DLD1 (cell line): ENCODE measurements around the gene SIX6.
"Not testable (repeated sequence)": the region's sequence is repeated elsewhere in the genome, so short reads cannot be mapped to it uniquely, and the experiment has no call there.

Experiments used
- in situ Hi-C: cut with HindIII; loops from 2 replicates; pipeline ENCODE4 v1.10.0; 2017; ENCODE audit warnings: low sequenced_read_pairs

Gene SIX6

GRCh38 chr14:60508707-60509437 is at the start of gene SIX6:
TSS of gene SIX6 (plus strand) at chr14:60509146. CDS start at chr14:60509399, 253 bp downstream.
- in situ Hi-C loops = no loop called here

- in situ Hi-C loops = not testable (repeated sequence)
Observed at GRCh38 chr14:60480248-60480647, 28.7 kb upstream of the SIX6 start.

- in situ Hi-C loops = no loop called here
Observed at GRCh38 chr14:60482743-60483142, 26.2 kb upstream of the SIX6 start.

- in situ Hi-C loops = no loop called here
Observed at GRCh38 chr14:60485057-60485597, 23.8 kb upstream of the SIX6 start.

GRCh38 chr14:60485598-60486251 is 23.2 kb upstream of the SIX6 start, which contains the start of gene C14orf39:
TSS of gene C14orf39 (minus strand) at chr14:60486063. CDS start at chr14:60485078, 985 bp downstream.
- in situ Hi-C loops = no loop called here

- in situ Hi-C loops = no loop called here
Observed at GRCh38 chr14:60487211-60487610, 21.7 kb upstream of the SIX6 start.

- in situ Hi-C loops = no loop called here
Observed at GRCh38 chr14:60488175-60488574, 20.8 kb upstream of the SIX6 start.

GRCh38 chr14:60490270-60490669 is 18.7 kb upstream of the SIX6 start:
- in situ Hi-C loops = no loop called here

GRCh38 chr14:60495946-60496345 is 13.0 kb upstream of the SIX6 start:
- in situ Hi-C loops = no loop called here

- in situ Hi-C loops = no loop called here
Observed at GRCh38 chr14:60502541-60502940, 6.4 kb upstream of the SIX6 start.

GRCh38 chr14:60505448-60505847 is 3.5 kb upstream of the SIX6 start:
- in situ Hi-C loops = no loop called here

GRCh38 chr14:60506010-60506409 is 2.9 kb upstream of the SIX6 start:
- in situ Hi-C loops = no loop called here

GRCh38 chr14:60506462-60506984 is 2.4 kb upstream of the SIX6 start:
- in situ Hi-C loops = no loop called here

- in situ Hi-C loops = no loop called here
Observed at GRCh38 chr14:60506985-60507829, 1.7 kb upstream of the SIX6 start.

GRCh38 chr14:60508363-60508706 is 611 bp upstream of the SIX6 start:
- in situ Hi-C loops = no loop called here

GRCh38 chr14:60509438-60510253 is 700 bp downstream of the SIX6 start:
- in situ Hi-C loops = no loop called here

GRCh38 chr14:60510254-60510950 is 1.5 kb downstream of the SIX6 start:
- in situ Hi-C loops = no loop called here

GRCh38 chr14:60510951-60511599 is 2.1 kb downstream of the SIX6 start:
- in situ Hi-C loops = no loop called here

- in situ Hi-C loops = no loop called here
Observed at GRCh38 chr14:60512126-60512525, 3.2 kb downstream of the SIX6 start.
